ENCODE measurements around the gene TFDP1. TPM values are rescaled to one million over a fixed set of nuclear protein-coding genes. Genes with fewer than 3 reads are reported as not detected.

The TFDP1 gene
- total RNA-seq, 1 donor from 2014 or later: 108 TPM

DNA sequence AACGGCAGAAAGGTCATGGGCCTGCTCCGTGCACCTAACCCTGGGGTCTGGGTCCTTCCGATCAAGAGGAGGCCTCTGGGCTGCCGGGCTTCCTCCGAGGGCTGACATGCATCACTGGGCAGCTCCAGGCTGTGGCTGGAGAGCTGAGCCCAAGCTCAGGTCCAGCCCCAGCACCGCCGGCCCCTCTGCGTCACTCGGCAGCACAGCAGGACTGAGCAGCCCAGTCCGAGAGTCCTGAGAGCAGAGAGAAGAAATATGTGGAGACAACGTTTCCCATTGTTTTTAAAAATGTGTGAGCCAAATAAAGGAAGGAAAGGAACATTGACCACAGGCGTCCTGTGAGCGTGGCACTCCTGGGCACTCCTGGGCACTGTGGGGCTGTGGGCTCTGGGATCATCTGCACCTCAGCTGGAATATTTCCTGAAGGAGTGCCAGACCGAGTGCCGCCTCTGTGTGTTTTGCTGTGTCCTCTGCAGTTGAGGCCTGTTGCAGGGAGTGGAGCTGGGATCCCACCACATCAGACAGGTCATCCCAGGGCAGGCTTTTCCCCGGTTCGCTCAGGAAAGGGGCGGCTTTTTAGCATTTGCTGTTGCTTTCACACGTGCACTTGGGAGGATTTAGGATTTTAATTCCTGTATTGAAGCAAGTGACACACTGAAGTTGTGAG, 37.8 kb upstream of the TFDP1 start:
- Mint-ChIP-seq H3K9me3 (no peaks in the 10 kb centered on the region), H3K27ac (ENCODE audit: unreplicated experiment) (no peak overlapping the region), H3K27me3 (ENCODE audit: low read depth) (no peaks in the 10 kb centered on the region), H3K4me3 (no peak overlapping the region), H3K4me1 (peaks cover 26% of the 10 kb centered on the region), H3K36me3 (ENCODE audit: low read depth) (peaks cover 11% of the 10 kb centered on the region)
- TF ChIP-seq CTCF (conservative IDR thresholded peaks at IDR 0.05): no peak
- DNase-seq (ENCODE audit: low read depth, low spot score): no peak

DNA sequence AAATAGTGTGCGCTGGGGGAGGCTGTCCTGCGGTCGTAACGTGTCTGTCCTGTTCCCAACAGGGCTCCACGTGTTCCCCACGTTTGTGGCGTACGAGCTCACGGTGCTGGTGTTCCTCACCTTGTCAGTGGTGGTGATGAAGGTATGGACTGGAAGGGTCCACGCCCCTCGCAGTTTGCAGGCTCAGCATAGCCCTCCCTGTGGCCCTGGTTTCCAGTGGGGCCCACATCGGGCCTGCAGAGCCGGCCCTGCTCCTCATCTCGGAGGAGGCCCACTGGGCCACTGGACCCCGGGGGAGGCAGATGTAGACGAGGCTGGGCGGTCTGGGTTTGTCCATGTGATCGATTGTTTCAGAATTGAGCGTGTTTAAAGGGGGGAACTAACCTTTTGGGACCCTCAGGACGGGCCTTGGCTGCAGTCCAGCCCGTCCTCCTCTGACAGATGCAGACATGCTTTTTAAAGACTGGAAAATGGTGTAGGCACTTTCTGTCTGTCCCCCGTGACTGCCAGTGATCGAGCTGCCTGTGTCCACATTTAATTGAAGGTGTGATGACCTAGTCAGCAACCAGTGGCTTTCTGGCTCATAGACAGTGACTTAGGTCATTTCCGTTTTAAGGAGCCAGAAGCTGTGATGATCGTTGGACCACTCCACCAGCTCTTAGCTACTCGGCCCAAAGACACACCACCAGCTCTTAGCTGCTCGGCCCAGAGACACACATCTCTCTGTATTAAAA, 37.1 kb upstream of the TFDP1 start:
- peaks cover 11% of the 10 kb centered on the region for H3K36me3 Mint-ChIP-seq (ENCODE audit: low read depth)
- H3K4me1 Mint-ChIP-seq: peaks cover 26% of the 10 kb centered on the region
- DNase-seq (ENCODE audit: low read depth, low spot score): no peak
- no peak overlapping the region for H3K27ac Mint-ChIP-seq (ENCODE audit: unreplicated experiment)
- no peak for TF ChIP-seq CTCF (conservative IDR thresholded peaks at IDR 0.05)
- no peaks in the 10 kb centered on the region for H3K27me3 Mint-ChIP-seq (ENCODE audit: low read depth)
- no peak overlapping the region for H3K4me3 Mint-ChIP-seq
- no peaks in the 10 kb centered on the region for H3K9me3 Mint-ChIP-seq

DNA sequence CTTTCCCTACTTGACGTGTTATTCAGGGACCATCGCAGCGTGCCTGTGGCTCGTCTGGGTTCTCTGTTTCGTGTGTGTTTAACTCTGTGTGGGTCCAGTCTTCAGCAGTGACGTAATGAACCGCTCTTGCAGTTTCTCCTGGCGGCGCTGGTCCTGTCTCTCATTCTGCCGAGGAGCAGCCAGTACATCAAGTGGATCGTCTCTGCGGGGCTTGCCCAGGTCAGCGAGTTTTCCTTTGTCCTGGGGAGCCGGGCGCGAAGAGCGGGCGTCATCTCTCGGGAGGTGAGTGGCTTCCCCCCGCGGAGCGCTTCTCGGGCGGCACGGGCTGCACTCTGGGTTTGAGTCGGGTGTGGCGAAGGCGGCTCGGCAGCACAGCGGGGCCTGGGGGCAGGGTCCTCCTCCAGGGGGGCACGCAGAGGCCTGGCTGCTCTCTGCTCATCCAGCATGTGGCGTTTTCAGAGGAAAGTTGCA, 36.3 kb upstream of the TFDP1 start:
- Mint-ChIP-seq H3K27me3 (ENCODE audit: low read depth) (no peaks in the 10 kb centered on the region), H3K36me3 (ENCODE audit: low read depth) (peaks cover 11% of the 10 kb centered on the region), H3K27ac (ENCODE audit: unreplicated experiment) (no peak overlapping the region), H3K9me3 (no peaks in the 10 kb centered on the region), H3K4me1 (peaks cover 26% of the 10 kb centered on the region), H3K4me3 (no peak overlapping the region)
- TF ChIP-seq CTCF (conservative IDR thresholded peaks at IDR 0.05): no peak
- no peak for DNase-seq (ENCODE audit: low read depth, low spot score)

DNA sequence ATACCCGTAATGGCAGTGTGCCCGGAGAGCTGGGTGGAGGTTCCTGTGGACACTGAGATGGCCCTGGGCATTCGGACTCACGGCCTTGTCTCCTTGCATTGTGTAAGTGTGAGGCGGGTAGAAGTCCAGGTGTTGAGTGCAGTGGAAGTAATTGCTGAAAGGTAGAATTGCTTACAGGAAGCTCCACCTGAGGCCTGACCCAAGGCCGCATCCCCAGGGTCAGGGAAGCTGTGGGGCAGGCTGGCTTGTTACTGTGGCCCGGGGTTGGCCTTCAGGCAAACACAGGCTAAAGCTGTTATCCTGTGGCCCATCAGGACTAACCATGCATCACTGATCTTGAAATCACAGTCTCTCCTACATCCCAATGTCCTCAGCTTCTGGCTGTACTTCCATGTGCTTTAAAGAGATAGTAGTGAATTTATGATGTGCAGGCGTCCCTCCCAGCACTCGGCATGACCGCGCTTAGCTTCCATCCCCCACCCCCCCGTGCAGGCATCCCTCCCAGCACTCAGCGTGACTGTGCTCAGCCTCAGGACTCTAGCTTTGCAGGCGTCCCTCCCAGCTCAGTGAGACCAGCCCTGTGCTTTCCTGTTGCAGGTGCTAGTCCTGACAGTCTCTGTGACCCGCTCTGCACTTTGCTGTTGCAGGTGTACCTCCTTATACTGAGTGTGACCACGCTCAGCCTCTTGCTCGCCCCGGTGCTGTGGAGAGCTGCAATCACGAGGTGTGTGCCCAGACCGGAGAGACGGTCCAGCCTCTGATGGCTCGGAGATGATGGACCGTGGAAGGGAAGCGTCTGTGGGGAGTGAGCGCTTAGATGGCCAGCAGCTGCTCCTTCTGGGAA, 35.6 kb upstream of the TFDP1 start:
- Mint-ChIP-seq H3K4me3 (no peak overlapping the region), H3K9me3 (no peaks in the 10 kb centered on the region), H3K27ac (ENCODE audit: unreplicated experiment) (peak overlapping the region; percentile 13), H3K4me1 (peaks cover 21% of the 10 kb centered on the region), H3K36me3 (ENCODE audit: low read depth) (peaks cover 6% of the 10 kb centered on the region), H3K27me3 (ENCODE audit: low read depth) (no peaks in the 10 kb centered on the region)
- no peak for TF ChIP-seq CTCF (conservative IDR thresholded peaks at IDR 0.05)
- no peak for DNase-seq (ENCODE audit: low read depth, low spot score)

DNA sequence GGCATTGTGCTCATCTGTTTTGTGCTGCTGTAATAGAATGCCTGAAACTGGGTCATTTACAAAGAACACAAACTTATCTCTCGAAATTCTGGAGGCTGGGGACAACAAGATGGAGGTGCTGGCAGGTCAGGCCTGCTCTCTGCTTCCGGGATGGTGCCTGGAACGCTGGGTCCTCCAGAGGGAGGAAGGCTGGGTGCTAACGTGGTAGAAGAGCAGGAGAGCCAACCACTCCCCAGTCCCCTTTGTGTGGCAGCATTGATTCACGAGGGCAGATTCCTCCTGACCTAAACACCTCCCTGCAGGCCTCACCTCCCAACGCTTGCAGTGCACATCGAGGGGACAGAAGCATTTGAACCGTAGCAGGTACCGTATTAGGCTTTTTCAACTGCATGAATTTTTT, 34.1 kb upstream of the TFDP1 start:
- Mint-ChIP-seq H3K4me1 (peaks cover 15% of the 10 kb centered on the region), H3K36me3 (ENCODE audit: low read depth) (no peaks in the 10 kb centered on the region), H3K27me3 (ENCODE audit: low read depth) (no peaks in the 10 kb centered on the region), H3K9me3 (no peaks in the 10 kb centered on the region), H3K27ac (ENCODE audit: unreplicated experiment) (peak overlapping the region; percentile 8), H3K4me3 (no peak overlapping the region)
- no peak for DNase-seq (ENCODE audit: low read depth, low spot score)
- TF ChIP-seq CTCF (conservative IDR thresholded peaks at IDR 0.05): no peak

All from neural crest cell (in vitro differentiated cells).